ENCODE measurements around the gene SLC9A8.

The SLC9A8 gene

DNA sequence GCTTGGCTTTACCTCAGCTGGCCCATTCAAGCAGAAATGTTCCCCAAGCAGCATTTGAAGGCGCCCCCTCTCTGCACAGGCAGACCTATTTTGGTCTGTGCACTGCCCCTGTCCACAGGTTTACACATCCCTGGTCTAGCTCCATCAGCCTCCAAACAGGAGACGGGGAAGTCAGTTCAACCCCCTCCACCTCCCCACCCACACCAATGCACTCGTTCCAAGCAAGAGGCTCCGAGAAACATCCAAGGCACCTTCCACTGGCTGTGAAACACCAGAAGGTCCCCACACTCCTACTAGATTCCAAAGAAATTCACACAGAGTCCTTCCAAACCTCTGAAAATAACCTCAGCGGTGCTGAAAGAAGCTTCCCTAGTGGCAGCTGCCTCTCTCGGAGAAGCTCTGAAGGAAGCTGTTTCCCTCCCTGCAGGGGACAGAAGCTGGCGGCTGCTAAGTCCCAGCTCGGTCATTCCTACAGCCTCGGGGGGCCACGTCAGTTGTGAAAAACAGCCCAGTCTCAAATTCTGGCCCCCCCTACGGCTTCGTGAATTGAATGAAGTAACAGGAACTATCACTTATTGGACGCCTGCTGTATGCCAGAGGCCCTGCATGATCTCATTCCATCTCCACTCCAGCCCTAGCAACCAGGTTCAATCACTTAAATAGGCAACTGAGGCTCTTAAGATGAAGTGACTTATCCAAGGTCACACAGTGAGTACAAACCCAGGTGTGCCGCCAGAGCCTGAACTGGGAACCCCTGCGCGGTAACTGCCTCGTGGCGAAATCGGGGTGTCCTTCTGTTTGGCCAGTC, 101.9 kb downstream of the SLC9A8 start:
- H3K9ac ChIP-seq (ENCODE audit: low read depth, low read length): peak overlapping the region; percentile 100
- peaks cover 6% of the 10 kb centered on the region for H3K4me1 ChIP-seq (ENCODE audit: control insufficient read depth, insufficient read depth, low read length)
- peak overlapping the region; percentile 100 for H3K4me3 ChIP-seq (ENCODE audit: low read depth, low read length)
- H3K36me3 ChIP-seq (ENCODE audit: control insufficient read depth, insufficient read depth, low read length): no peaks in the 10 kb centered on the region
- H3K27me3 ChIP-seq (ENCODE audit: control insufficient read depth, insufficient read depth, low read length): no peaks in the 10 kb centered on the region
- H3K9me3 ChIP-seq (ENCODE audit: control insufficient read depth, insufficient read depth, low read length): no peaks in the 10 kb centered on the region
- peak overlapping the region; percentile 100 for H3K27ac ChIP-seq (ENCODE audit: low read depth, low read length)

DNA sequence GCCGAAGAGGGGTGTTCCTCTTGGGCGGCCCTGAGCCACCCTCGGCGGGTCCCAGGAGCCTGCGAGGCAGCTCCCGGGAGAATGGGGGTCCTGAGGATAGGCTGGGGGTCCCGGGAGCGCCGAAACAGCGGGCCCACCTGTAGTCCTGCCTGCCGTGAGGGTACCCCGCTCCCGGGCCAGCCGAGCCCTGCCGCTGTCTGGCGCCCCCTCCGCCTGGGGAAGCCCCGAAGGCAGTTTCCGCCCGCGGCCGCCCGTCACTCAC, 102.4 kb downstream of the SLC9A8 start:
- Histone ChIP-seq H3K36me3 (ENCODE audit: control insufficient read depth, insufficient read depth, low read length) (no peaks in the 10 kb centered on the region), H3K27ac (ENCODE audit: low read depth, low read length) (peak overlapping the region; percentile 100), H3K9me3 (ENCODE audit: control insufficient read depth, insufficient read depth, low read length) (no peaks in the 10 kb centered on the region)

DNA sequence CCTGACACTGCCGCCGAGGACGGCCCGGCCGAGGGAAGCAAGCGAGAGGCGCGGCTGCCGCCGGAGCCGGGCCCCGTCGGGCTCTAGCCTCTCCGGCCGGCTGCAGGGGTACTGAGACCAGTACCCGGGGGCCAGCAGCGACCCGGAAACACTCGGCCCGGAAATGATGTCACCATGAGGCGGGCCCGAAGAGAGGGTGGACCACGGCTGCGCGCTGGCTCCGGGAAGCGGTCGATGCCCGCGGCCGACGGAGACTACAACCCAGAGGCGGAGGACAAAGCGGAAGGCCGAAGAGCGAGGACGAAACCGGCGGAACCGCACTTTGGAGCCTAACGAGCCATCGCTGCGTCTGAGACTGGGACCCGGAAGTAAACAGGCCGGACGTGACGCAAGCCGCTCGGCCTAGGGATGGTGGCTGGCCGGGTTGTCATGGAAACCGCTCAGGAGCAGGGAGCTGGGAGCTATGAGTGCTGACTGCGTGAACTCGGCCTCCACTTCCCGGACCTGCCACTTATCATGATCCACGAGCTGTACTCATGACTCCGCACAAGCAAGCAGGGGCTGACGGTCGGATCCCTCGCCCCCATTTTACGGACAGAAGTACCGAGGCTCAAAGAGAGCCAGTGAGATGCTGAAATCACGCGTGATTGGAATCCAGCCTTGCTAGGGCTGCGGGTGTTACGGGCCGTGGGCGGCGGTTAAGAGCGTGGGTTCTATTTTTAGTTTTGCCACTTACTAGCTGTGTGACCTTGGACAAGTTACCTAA, 102.9 kb downstream of the SLC9A8 start, which contains the start of gene SPATA2:
Gene SPATA2, minus strand, starts transcription at position 150 of the 766 bp plus-strand sequence. CDS start 7,039 bp downstream, outside the sequence.
- Histone ChIP-seq H3K9me3 (ENCODE audit: control insufficient read depth, insufficient read depth, low read length) (no peaks in the 10 kb centered on the region), H3K4me1 (ENCODE audit: control insufficient read depth, insufficient read depth, low read length) (peaks cover 6% of the 10 kb centered on the region), H3K9ac (ENCODE audit: low read depth, low read length) (peak within 1 kb of the TSS; percentile 100), H3K27me3 (ENCODE audit: control insufficient read depth, insufficient read depth, low read length) (no peaks in the 10 kb centered on the region), H3K4me3 (ENCODE audit: low read depth, low read length) (peak within 1 kb of the TSS; percentile 100), H3K36me3 (ENCODE audit: control insufficient read depth, insufficient read depth, low read length) (no peaks in the 10 kb centered on the region), H3K27ac (ENCODE audit: low read depth, low read length) (peak within 1 kb of the TSS; percentile 100)

More for the DNA sequence above, 102.4 kb downstream of the SLC9A8 start:
- peaks cover 6% of the 10 kb centered on the region for H3K4me1 ChIP-seq (ENCODE audit: control insufficient read depth, insufficient read depth, low read length)
- H3K9ac ChIP-seq (ENCODE audit: low read depth, low read length): peak overlapping the region; percentile 100
- no peaks in the 10 kb centered on the region for H3K27me3 ChIP-seq (ENCODE audit: control insufficient read depth, insufficient read depth, low read length)
- H3K4me3 ChIP-seq (ENCODE audit: low read depth, low read length): peak overlapping the region; percentile 100

DNA sequence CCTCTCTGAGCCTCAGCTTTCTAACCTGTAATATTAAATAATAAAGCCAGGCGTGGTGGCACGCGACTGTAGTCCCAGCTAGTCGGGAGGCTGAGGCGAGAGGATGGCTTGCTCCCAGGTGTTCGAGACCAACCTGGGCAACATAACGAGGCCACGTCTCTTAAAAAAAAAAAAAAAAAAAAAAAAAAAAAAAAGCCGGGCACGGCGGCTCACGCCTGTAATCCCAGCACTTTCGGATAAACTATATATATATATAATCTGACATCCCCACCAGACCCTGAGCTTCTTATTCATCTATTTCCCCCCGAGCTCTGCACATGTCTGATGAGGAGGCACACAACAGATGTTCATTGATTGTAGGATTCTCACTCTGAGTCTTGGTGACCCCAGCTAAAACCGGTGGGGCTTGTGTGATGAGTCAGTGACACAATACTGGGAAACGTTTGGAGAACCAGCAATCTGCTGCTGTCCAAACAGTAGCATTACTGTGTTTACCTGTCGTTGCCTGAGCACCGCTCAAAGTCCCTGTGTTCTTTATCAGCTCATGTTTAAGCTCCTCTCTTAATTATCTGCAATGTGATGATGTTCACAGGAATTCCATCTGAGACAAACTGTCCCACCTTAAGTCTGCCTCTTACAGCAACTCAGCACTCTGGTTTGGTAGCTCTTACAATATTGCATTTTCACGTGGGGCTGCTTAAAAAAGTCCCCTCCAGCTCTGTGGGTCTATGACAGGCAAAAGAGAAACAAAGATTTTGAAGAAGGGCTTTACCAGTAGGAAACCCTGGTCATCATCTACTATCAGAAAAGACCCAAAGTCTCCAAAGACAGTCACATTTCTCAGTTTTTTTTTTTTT, 103.7 kb downstream of the SLC9A8 start:
- H3K27me3 ChIP-seq (ENCODE audit: control insufficient read depth, insufficient read depth, low read length): no peaks in the 10 kb centered on the region
- H3K4me3 ChIP-seq (ENCODE audit: low read depth, low read length): peak overlapping the region; percentile 100
- peak overlapping the region; percentile 100 for H3K27ac ChIP-seq (ENCODE audit: low read depth, low read length)
- peak overlapping the region; percentile 100; the same call in 1 of the 2 replicates for H3K9ac ChIP-seq (ENCODE audit: low read depth, low read length)
- H3K9me3 ChIP-seq (ENCODE audit: control insufficient read depth, insufficient read depth, low read length): no peaks in the 10 kb centered on the region
- no peaks in the 10 kb centered on the region for H3K36me3 ChIP-seq (ENCODE audit: control insufficient read depth, insufficient read depth, low read length)
- peaks cover 6% of the 10 kb centered on the region for H3K4me1 ChIP-seq (ENCODE audit: control insufficient read depth, insufficient read depth, low read length)

DNA sequence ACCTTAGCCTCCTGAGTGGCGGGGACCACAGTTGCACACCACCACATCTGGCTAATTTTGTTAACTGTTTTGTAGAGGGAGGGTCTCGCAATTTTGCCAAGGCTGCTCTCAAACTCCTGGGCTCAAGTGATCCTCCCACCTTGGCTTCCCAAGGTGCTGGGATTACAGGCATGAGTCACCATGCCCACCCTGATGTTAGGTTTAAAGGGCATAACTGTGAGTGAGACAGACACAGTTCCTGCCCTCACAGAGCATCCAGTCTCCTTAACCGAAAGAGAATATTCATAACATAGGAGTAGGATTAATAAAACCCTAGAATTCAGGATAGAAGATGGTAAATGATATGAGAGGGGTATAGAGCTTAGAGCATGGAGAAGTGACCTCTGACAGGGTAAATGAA, 105.8 kb downstream of the SLC9A8 start:
- no peak overlapping the region for H3K9ac ChIP-seq (ENCODE audit: low read depth, low read length)
- no peaks in the 10 kb centered on the region for H3K9me3 ChIP-seq (ENCODE audit: control insufficient read depth, insufficient read depth, low read length)
- H3K36me3 ChIP-seq (ENCODE audit: control insufficient read depth, insufficient read depth, low read length): no peaks in the 10 kb centered on the region
- H3K27me3 ChIP-seq (ENCODE audit: control insufficient read depth, insufficient read depth, low read length): no peaks in the 10 kb centered on the region
- no peak overlapping the region for H3K4me3 ChIP-seq (ENCODE audit: low read depth, low read length)
- no peak overlapping the region for H3K27ac ChIP-seq (ENCODE audit: low read depth, low read length)
- H3K4me1 ChIP-seq (ENCODE audit: control insufficient read depth, insufficient read depth, low read length): peaks cover 6% of the 10 kb centered on the region

DNA sequence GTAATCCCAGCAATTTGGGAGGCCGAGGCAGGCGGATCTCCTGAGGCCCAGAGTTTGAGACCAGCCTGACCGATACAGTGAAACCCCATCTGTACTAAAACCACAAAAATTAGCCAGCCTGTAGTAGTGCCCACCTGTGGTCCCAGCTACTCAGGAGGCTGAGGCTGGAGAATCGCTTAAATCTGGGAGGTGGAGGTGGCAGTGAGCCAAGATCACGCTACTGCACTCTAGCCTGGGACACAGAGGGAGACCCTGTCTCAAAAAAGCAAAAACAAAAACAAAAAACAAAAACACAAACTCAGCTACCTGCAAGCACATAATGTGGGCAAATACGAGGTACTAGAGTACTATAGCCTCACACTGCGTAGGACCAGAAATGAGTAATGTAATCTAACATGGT, 106.4 kb downstream of the SLC9A8 start:
- Histone ChIP-seq H3K9ac (ENCODE audit: low read depth, low read length) (no peak overlapping the region), H3K27ac (ENCODE audit: low read depth, low read length) (no peak overlapping the region), H3K9me3 (ENCODE audit: control insufficient read depth, insufficient read depth, low read length) (no peaks in the 10 kb centered on the region), H3K4me1 (ENCODE audit: control insufficient read depth, insufficient read depth, low read length) (peaks cover 5% of the 10 kb centered on the region), H3K36me3 (ENCODE audit: control insufficient read depth, insufficient read depth, low read length) (no peaks in the 10 kb centered on the region), H3K27me3 (ENCODE audit: control insufficient read depth, insufficient read depth, low read length) (no peaks in the 10 kb centered on the region), H3K4me3 (ENCODE audit: low read depth, low read length) (no peak overlapping the region)

DNA sequence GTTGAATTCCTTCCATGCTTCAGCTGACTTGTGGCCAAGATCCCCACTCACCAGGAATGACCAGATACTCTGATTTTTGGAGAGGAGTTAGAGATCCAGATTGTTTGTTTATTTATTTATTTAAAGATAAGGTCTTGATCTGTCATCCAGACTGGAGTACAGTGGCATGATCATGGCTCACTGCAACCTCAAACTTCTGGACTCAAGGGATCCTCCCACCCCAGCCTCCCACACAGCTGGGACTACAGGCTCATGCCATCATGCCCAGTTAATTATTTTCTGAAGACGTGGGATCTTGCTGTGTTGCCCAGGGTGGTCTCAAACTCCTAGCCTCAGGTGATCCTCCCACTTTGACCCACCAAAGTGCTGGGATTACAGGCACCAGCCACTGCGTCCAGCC, 106.8 kb downstream of the SLC9A8 start:
- H3K4me1 ChIP-seq (ENCODE audit: control insufficient read depth, insufficient read depth, low read length): peaks cover under 1% of the 10 kb centered on the region; the same call in 1 of the 2 replicates
- H3K9me3 ChIP-seq (ENCODE audit: control insufficient read depth, insufficient read depth, low read length): no peaks in the 10 kb centered on the region
- no peaks in the 10 kb centered on the region for H3K36me3 ChIP-seq (ENCODE audit: control insufficient read depth, insufficient read depth, low read length)
- no peak overlapping the region for H3K9ac ChIP-seq (ENCODE audit: low read depth, low read length)
- no peak overlapping the region for H3K27ac ChIP-seq (ENCODE audit: low read depth, low read length)
- H3K27me3 ChIP-seq (ENCODE audit: control insufficient read depth, insufficient read depth, low read length): no peaks in the 10 kb centered on the region
- H3K4me3 ChIP-seq (ENCODE audit: low read depth, low read length): no peak overlapping the region

DNA sequence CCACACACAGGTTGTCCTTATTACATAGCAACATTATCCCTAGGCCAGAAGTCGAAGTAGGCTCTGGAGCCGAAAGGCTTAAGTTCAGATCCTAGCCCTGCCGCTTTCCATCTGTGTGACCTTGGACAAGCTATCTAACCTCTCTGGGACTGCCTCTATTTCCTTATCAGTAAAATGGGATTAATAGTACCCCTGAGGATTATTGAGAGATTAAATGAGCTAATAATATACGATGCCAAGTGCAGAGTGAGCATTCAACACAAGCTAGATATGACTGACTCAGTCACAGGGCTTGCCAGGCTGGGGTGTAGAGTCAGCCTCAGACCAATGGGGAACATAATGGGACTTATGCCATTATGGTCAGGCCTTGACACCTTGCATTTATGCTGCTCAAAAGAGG, 111.6 kb downstream of the SLC9A8 start:
- no peaks in the 10 kb centered on the region for H3K27me3 ChIP-seq (ENCODE audit: control insufficient read depth, insufficient read depth, low read length)
- H3K27ac ChIP-seq (ENCODE audit: low read depth, low read length): no peak overlapping the region
- no peak overlapping the region for H3K4me3 ChIP-seq (ENCODE audit: low read depth, low read length)
- H3K36me3 ChIP-seq (ENCODE audit: control insufficient read depth, insufficient read depth, low read length): no peaks in the 10 kb centered on the region
- no peaks in the 10 kb centered on the region for H3K4me1 ChIP-seq (ENCODE audit: control insufficient read depth, insufficient read depth, low read length)
- no peaks in the 10 kb centered on the region for H3K9me3 ChIP-seq (ENCODE audit: control insufficient read depth, insufficient read depth, low read length)
- H3K9ac ChIP-seq (ENCODE audit: low read depth, low read length): no peak overlapping the region

DNA sequence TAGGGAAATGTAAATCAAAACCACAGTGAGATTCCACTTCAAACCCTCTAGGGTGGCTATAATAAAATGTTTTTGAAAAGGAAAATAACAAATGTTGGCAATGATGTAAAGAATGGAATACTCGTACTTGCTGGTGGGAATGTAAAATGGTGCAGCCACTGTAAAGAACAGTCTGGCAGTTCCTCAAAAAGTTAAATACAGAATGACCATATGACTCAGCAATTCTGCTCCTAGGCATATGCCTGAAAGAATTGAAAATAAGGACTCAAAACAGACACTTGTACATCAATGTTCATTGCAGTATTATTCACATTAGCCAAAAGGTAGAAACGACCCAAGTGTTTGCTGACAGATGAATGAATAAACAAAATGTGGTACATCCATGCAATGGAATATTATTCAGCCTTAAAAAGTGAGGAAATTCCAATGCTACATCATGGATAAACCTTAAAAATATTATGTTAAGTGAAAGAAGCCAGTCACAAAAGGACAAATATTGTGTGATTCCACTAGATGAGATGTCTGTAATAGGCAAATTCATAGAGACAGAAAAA, 113.3 kb downstream of the SLC9A8 start:
- no peak overlapping the region for H3K4me3 ChIP-seq (ENCODE audit: low read depth, low read length)
- no peak overlapping the region for H3K27ac ChIP-seq (ENCODE audit: low read depth, low read length)
- H3K36me3 ChIP-seq (ENCODE audit: control insufficient read depth, insufficient read depth, low read length): no peaks in the 10 kb centered on the region
- no peak overlapping the region for H3K9ac ChIP-seq (ENCODE audit: low read depth, low read length)
- no peaks in the 10 kb centered on the region for H3K4me1 ChIP-seq (ENCODE audit: control insufficient read depth, insufficient read depth, low read length)
- no peaks in the 10 kb centered on the region for H3K27me3 ChIP-seq (ENCODE audit: control insufficient read depth, insufficient read depth, low read length)
- H3K9me3 ChIP-seq (ENCODE audit: control insufficient read depth, insufficient read depth, low read length): no peaks in the 10 kb centered on the region

DNA sequence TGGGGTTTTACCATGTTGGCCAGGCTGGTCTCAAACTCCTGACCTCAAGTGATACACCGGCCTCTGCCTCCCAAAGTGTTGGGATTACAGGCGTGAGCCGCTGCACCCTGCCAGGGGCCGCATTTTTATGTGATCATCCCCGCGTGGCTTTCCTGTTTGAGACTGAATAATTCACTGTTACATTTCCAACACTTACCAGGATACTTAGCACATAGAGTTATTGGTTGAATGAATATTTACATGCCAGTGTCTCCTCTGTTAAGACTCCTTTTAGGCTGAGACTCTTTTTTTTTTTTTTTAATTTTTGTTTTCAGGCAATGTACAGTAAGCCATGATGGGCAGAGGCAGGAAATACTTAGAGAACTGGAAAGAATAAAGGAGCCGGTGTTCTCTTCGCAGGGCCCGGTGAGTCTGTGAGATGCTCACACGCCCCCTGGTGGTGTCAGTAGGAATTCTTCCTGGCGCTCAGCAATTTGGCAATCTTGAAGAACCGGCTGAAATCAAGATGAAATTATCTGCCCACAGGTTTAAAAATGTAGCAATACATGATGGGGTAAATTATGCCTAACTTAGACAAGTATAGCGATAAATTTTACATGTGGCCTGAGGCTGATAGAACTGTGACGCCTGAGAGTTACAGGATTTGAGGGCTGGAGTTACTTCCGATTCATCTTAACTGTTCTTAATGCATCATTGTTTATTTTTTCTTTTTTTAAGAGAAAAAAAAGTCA, 115.9 kb downstream of the SLC9A8 start:
- no peak overlapping the region for H3K27ac ChIP-seq (ENCODE audit: low read depth, low read length)
- H3K36me3 ChIP-seq (ENCODE audit: control insufficient read depth, insufficient read depth, low read length): no peaks in the 10 kb centered on the region
- H3K4me3 ChIP-seq (ENCODE audit: low read depth, low read length): no peak overlapping the region
- H3K9ac ChIP-seq (ENCODE audit: low read depth, low read length): no peak overlapping the region
- no peaks in the 10 kb centered on the region for H3K27me3 ChIP-seq (ENCODE audit: control insufficient read depth, insufficient read depth, low read length)
- no peaks in the 10 kb centered on the region for H3K4me1 ChIP-seq (ENCODE audit: control insufficient read depth, insufficient read depth, low read length)
- H3K9me3 ChIP-seq (ENCODE audit: control insufficient read depth, insufficient read depth, low read length): no peaks in the 10 kb centered on the region
